ENCODE measurements around the gene GNAZ. TPM values are rescaled to one million over a fixed set of nuclear protein-coding genes. Genes with fewer than 3 reads are reported as not detected.

The GNAZ gene
- total and polyA plus RNA-seq, 8 donors, result 1.7 to 4.7 (median 3.9) TPM

DNA sequence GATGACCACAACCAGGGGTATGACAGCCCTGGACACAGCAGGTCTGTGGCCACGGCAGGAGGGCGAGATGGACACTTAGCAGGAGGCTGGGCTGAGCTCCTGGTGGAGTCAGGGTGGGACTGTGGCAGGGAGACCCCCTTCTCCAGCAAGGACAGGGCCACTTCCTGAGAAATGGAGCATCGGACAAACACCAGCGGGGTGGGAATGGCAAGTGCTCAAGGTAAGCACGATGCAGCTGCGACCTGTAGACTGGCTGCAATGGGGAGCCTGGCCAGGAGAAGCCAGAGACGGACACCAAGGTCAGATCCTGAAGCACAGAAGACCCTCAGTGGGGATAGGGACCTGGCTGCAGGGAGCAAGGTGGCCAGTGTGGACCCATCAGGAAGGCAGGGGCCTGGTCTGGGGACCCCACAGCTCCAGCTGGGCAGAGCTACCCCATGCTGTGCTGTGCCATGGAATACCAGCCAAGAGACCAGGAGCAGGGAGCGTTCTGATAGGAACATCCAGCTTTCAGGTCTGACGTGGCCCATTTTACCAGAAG is 42.2 kb downstream of the GNAZ start:
- no peak for ATAC-seq
- TF ChIP-seq, protein P1, sequence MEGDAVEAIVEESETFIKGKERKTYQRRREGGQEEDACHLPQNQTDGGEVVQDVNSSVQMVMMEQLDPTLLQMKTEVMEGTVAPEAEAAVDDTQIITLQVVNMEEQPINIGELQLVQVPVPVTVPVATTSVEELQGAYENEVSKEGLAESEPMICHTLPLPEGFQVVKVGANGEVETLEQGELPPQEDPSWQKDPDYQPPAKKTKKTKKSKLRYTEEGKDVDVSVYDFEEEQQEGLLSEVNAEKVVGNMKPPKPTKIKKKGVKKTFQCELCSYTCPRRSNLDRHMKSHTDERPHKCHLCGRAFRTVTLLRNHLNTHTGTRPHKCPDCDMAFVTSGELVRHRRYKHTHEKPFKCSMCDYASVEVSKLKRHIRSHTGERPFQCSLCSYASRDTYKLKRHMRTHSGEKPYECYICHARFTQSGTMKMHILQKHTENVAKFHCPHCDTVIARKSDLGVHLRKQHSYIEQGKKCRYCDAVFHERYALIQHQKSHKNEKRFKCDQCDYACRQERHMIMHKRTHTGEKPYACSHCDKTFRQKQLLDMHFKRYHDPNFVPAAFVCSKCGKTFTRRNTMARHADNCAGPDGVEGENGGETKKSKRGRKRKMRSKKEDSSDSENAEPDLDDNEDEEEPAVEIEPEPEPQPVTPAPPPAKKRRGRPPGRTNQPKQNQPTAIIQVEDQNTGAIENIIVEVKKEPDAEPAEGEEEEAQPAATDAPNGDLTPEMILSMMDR (IDR thresholded peaks at IDR 0.05), result no peak
- intact Hi-C loops (cut with DNase I), result no loop called here

DNA sequence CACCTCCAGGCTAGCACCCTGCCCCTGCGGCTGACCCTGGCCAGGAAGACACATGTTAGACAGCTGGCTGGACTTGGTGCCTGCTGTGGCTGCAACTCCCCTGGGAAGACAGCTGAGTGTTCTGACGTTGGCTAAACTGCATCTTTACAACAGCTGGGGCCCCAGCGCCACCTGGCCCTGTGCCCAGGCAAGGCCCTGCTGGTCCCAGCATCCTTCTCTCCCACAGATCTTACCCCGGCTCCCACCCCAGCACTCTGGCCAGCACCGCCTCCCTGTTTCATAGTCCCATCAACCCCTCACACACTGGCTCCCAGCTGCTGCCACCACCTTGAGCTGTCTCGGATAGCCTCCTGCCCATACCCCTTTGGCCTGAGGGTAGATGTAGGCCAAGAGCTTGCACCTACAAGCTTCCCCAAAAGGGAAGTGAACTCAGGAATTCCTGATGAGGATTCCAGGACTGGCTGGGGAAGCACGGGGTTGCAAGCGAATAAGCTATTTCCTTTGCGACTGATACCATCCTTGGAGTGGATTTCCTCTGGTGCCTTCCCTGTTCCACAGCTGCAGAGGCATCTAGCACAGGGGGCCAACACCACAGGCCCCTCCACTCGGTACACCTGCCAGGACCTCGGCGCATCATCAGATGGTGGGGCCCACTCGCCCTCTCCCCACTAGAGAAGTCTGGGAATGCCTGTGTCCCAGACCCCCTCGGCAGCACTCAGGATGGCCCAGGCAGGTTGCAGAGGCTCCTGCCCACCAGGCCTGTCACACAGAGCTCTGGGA is 42.9 kb downstream of the GNAZ start:
- Histone ChIP-seq H3K36me3 (no peaks in the 10 kb centered on the region), H3K27ac (no peak overlapping the region), H3K4me3 (no peak overlapping the region), H3K9me3 (no peaks in the 10 kb centered on the region), H3K27me3 (no peaks in the 10 kb centered on the region), H3K4me1 (no peaks in the 10 kb centered on the region)
- DNase-seq (peak in 2 of 4 donors; percentile 45 to 63), ATAC-seq (no peak)
- TF ChIP-seq, protein P1 (IDR thresholded peaks at IDR 0.05), result no peak
- intact Hi-C loops (cut with DNase I), result no loop called here

More for the DNA sequence above, 42.2 kb downstream of the GNAZ start:
- Histone ChIP-seq H3K27ac (no peak overlapping the region), H3K9me3 (no peaks in the 10 kb centered on the region), H3K4me1 (no peaks in the 10 kb centered on the region), H3K27me3 (no peaks in the 10 kb centered on the region), H3K4me3 (no peak overlapping the region), H3K36me3 (no peaks in the 10 kb centered on the region)
- DNase-seq, result no peak

DNA sequence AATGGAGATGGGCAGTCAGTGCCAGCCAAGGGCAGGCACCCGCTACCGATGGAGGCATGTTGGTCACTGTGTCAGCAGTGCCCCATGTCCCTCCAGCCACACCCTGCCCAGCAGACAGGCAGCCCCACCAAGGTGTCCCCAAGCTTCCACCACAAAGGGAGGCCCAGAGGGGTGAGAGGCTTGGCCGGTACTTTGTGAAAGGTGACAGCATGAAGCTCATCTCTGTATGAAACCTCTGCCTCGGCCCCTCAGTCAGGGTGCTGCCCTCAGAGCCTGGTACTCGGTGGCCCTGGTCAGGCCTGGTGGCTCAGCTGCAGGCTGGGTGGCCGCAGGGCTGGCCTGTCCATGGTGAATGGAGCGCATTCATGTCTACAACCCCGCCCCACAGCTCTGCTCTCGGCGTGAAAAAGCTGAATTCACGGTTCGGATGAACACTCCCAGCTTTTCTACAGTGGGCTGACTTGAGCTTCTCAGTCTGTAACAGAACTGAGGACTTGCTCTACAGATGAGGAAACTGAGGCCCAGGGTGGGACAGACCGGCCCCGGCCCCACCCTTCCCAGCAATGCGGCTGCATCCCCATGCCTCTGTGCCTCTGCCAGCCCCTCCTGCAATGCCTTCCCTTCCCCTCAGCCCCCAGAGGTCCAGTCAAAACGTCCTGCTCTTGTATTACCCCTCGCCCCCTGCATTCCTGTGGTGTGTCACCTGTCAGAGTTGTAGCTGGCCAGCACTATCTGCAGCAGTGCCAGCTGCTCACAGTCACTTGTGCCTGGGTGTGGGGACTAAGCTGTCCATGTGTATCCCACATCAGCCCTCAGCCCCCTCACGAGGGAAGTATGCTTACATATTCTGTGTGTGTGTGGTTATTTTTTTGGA is 43.8 kb downstream of the GNAZ start:
- no peaks in the 10 kb centered on the region for H3K4me1 ChIP-seq

DNA sequence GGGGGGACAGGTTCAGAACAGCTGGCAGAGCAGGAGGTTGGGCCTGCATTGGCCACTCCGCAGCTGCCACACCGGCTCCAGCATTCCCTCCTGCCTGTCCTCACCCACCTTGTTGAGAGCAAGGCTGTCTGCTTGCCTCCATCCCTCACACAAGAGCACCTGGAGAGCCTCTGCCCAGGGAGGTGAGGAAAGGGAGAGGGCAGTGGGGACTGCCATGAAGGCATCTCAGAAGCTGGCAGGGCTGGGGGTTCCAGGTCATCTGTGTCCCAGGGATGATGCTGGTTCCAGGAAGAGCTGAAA is 44.4 kb downstream of the GNAZ start:
- no peaks in the 10 kb centered on the region for H3K27me3 ChIP-seq
- ATAC-seq, result no peak
- H3K4me1 ChIP-seq, result no peaks in the 10 kb centered on the region
- no peaks in the 10 kb centered on the region for H3K9me3 ChIP-seq
- TF ChIP-seq, protein P1 (IDR thresholded peaks at IDR 0.05), result no peak
- intact Hi-C loops (cut with DNase I), result no loop called here
- no peaks in the 10 kb centered on the region for H3K36me3 ChIP-seq
- H3K4me3 ChIP-seq, result no peak overlapping the region
- no peak for DNase-seq
- no peak overlapping the region for H3K27ac ChIP-seq

More for the DNA sequence above, 43.8 kb downstream of the GNAZ start:
- no peaks in the 10 kb centered on the region for H3K9me3 ChIP-seq
- TF ChIP-seq, protein P1 (IDR thresholded peaks at IDR 0.05), result no peak
- DNase-seq (no peak), ATAC-seq (no peak)
- H3K27ac ChIP-seq, result no peak overlapping the region
- no peaks in the 10 kb centered on the region for H3K27me3 ChIP-seq
- H3K4me3 ChIP-seq, result no peak overlapping the region
- no peaks in the 10 kb centered on the region for H3K36me3 ChIP-seq
- intact Hi-C loops (cut with DNase I), result no loop called here

DNA sequence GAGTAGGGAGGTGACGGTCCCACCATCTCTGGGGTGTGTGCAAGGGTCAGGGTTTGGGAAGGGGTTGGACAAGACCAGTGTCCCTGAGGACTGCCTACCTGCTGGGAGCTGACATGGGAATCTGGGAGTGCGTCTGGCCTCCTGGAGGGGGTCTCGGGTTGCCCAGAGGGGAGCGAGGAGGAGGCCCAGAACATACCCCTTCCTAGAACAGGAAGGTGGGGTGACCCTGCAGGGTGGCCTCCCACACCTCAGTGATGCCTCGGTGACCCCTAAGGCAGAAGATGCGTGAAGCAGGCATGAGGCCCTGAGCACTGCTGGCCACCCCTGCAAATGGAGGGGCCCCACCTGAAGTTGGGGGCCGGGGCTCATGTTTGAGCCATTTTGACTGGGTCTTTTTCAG is 45.0 kb downstream of the GNAZ start:
- Histone ChIP-seq H3K27me3 (no peaks in the 10 kb centered on the region), H3K4me3 (no peak overlapping the region), H3K4me1 (no peaks in the 10 kb centered on the region), H3K27ac (no peak overlapping the region), H3K36me3 (no peaks in the 10 kb centered on the region), H3K9me3 (no peaks in the 10 kb centered on the region)
- intact Hi-C loops (cut with DNase I), result no loop called here
- TF ChIP-seq, protein P1 (IDR thresholded peaks at IDR 0.05), result no peak
- ATAC-seq (no peak), DNase-seq (no peak)
